OCI-LY7 (cell line): ENCODE results near the gene CIAO3. TPM values are rescaled to one million over a fixed set of nuclear protein-coding genes. Genes with fewer than 3 reads are reported as not detected.
A peak's percentile ranks its signal among the peaks of the same experiment; 100 is the strongest.

ENCODE experiments used
- BruUV-seq: library from RNA; stranded (reverse); fragments of 400-500 nt; replicated peaks from 2 replicates; lab custom pipeline; 2021; lab: Mats Ljungman, UMichigan
- CTCF ChIA-PET: fragments of 300-600 bp; sonication (Branson Sonifier 250); formaldehyde crosslinking; loops from one replicate; lab custom pipeline; 2022; ENCODE audit warnings: antibody characterized with exemption; ENCODE audit not compliant: unreplicated experiment; lab: Charles Lee
- POLR2A ChIA-PET: fragments of 300-600 bp; sonication (Branson Sonifier 250); formaldehyde crosslinking; loops from one replicate; lab custom pipeline; 2022; ENCODE audit warnings: antibody characterized with exemption; lab: Charles Lee
- DNase-seq: peaks from one replicate; pipeline ENCODE4 v3.0.0-alpha.2; 2015; ENCODE audit warnings: low spot score
- H2AFZ ChIP-seq: fragments of 200-600 bp; sonication (generic), shearing (Covaris generic); 2 replicates; pipeline ENCODE4 v1.6.1; 2014; ENCODE audit warnings: mild to moderate bottlenecking, antibody characterized with exemption, low read length, moderate library complexity
- H3K27ac ChIP-seq: fragments of 200-600 bp; sonication (generic); 2 replicates; pipeline ENCODE4 v1.5.1; 2014; ENCODE audit warnings: mixed run types, low read depth, mild to moderate bottlenecking, moderate library complexity, low read length, inconsistent platforms; ENCODE audit not compliant: poor library complexity, severe bottlenecking
- H3K36me3 ChIP-seq: fragments of 200-600 bp; sonication (generic); 2 replicates; pipeline ENCODE4 v1.6.1; 2014; ENCODE audit warnings: mild to moderate bottlenecking, antibody characterized with exemption, low read length, moderate library complexity, mixed read lengths; ENCODE audit not compliant: insufficient read depth
- H3K4me1 ChIP-seq: fragments of 200-600 bp; sonication (generic); 2 replicates; pipeline ENCODE4 v1.5.1; 2014; ENCODE audit warnings: mild to moderate bottlenecking, low read length; ENCODE audit not compliant: insufficient read depth, poor library complexity, severe bottlenecking
- H3K4me2 ChIP-seq: fragments of 200-600 bp; sonication (generic); 2 replicates; pipeline ENCODE4 v1.6.1; 2014; ENCODE audit warnings: mild to moderate bottlenecking, low read length
- H3K4me3 ChIP-seq: fragments of 200-600 bp; sonication (generic); 2 replicates; pipeline ENCODE4 v1.5.1; 2014; ENCODE audit warnings: mild to moderate bottlenecking, low read depth, low read length; ENCODE audit not compliant: poor library complexity, severe bottlenecking
- H3K79me2 ChIP-seq: fragments of 200-600 bp; sonication (generic); 2 replicates; pipeline ENCODE4 v1.6.1; 2016; ENCODE audit warnings: low read depth, mild to moderate bottlenecking, low read length, moderate library complexity, mixed read lengths; ENCODE audit not compliant: insufficient read depth
- H3K9me2 ChIP-seq: fragments of 200-600 bp; sonication (generic); 2 replicates; pipeline ENCODE4 v1.6.1; 2016; ENCODE audit warnings: mild to moderate bottlenecking, low read length, mixed read lengths; ENCODE audit not compliant: insufficient read depth
- H3K9me3 ChIP-seq: fragments of 200-600 bp; sonication (generic); 2 replicates; pipeline ENCODE4 v1.6.1; 2014; ENCODE audit warnings: mild to moderate bottlenecking, mixed run types, low read length, mixed read lengths
- H4K20me1 ChIP-seq: fragments of 200-600 bp; sonication (generic); 2 replicates; pipeline ENCODE4 v1.6.1; 2014; ENCODE audit warnings: mild to moderate bottlenecking, antibody characterized with exemption, low read length, moderate library complexity, mixed read lengths; ENCODE audit not compliant: insufficient read depth
- CTCF ChIP-seq: fragments of 200-600 bp; sonication (generic); conservative IDR thresholded peaks from 2 replicates; pipeline ENCODE4 v1.5.1; 2014; ENCODE audit warnings: mild to moderate bottlenecking, antibody characterized with exemption, low read length, moderate library complexity, mixed read lengths
- EZH2phosphoT487 ChIP-seq: fragments of 200-600 bp; sonication (generic); IDR thresholded peaks from 2 replicates; pipeline ENCODE4 v1.6.1; 2018; ENCODE audit warnings: low read depth, borderline replicate concordance, mild to moderate bottlenecking, mixed run types, antibody characterized with exemption, low read length, moderate library complexity, mixed read lengths
- intact Hi-C: fragments of 100-400 bp; cut with micrococcal nuclease; formaldehyde crosslinking; loops from one replicate; pipeline ENCODE4 v1.10.0; 2022; ENCODE audit not compliant: unreplicated experiment
- total RNA-seq, 2 experiments: library from RNA; depleted of rRNA in 1 of 2; stranded (reverse); fragments of >200 nt in 1 of 2; shearing (Covaris generic) in 1 of 2; gene quantifications; 2 replicates each; pipeline ENCODE4 v1.2.3, GENCODE V29; 2014 to 2022

The CIAO3 gene
- total RNA-seq, 2 experiments from 2014 or later: 156 to 169 TPM

GRCh38 chr16:684961-685696 is 55.7 kb downstream of the CIAO3 start:
- no peaks in the 10 kb centered on the region for H3K9me3 ChIP-seq
- H3K4me3 ChIP-seq: no peak overlapping the region
- DNase-seq: no peak
- H3K4me1 ChIP-seq: peaks cover 37% of the 10 kb centered on the region
- ChIA-PET POLR2A (no interaction called here), CTCF (no interaction called here)
- no peak overlapping the region for H2AFZ ChIP-seq
- BruUV-seq: no TSS peak
- H4K20me1 ChIP-seq: 0 out of 2 replicates have a peak, but pooled peaks cover 5% of the 10 kb centered on the region
- H3K27ac ChIP-seq: no peak overlapping the region
- H3K4me2 ChIP-seq: 0 out of 2 replicates have a peak overlapping the region, but pooled peaks have one; percentile 14
- peaks cover 46% of the 10 kb centered on the region for H3K36me3 ChIP-seq
- peaks cover 34% of the 10 kb centered on the region; the same call in 1 of the 2 replicates for H3K79me2 ChIP-seq
- TF ChIP-seq EZH2phosphoT487 (no peak), CTCF (no peak)
- intact Hi-C loops: loop anchor here (5.0 kb wide), 1 partner anchor 37 kb away; the partner anchor contains the start of gene ANTKMT
- H3K9me2 ChIP-seq: no peaks in the 10 kb centered on the region

- BruUV-seq: no TSS peak
- DNase-seq: peak; percentile 97
- Histone ChIP-seq H3K4me2 (peak within 1 kb of the TSS; percentile 96), H3K9me2 (no peaks in the 10 kb centered on the region), H3K36me3 (peaks cover 46% of the 10 kb centered on the region), H3K4me3 (peak within 1 kb of the TSS; percentile 83), H3K27ac (peak within 1 kb of the TSS; percentile 33), H3K79me2 (peaks cover 27% of the 10 kb centered on the region; the same call in 1 of the 2 replicates), H3K4me1 (peaks cover 36% of the 10 kb centered on the region), H4K20me1 (0 out of 2 replicates have a peak, but pooled peaks cover 5% of the 10 kb centered on the region), H2AFZ (no peak within 1 kb of the TSS), H3K9me3 (no peaks in the 10 kb centered on the region)
- TF ChIP-seq EZH2phosphoT487: no peak
- CTCF ChIA-PET: no interaction called here
- POLR2A ChIA-PET: no interaction called here
- intact Hi-C loops: loop anchor here (5.0 kb wide), 1 partner anchor 38 kb away; the partner anchor contains the start of gene ANTKMT
Observed at GRCh38 chr16:684071-684794, 56.6 kb downstream of the CIAO3 start, which contains the start of gene JMJD8. TSS of gene JMJD8 (minus strand) at chr16:684334. CDS start at chr16:684319, 15 bp downstream.

- intact Hi-C loops: loop anchor here (5.0 kb wide), 1 partner anchor 39 kb away; the partner anchor contains the start of gene ANTKMT
Observed at GRCh38 chr16:683396-684070, 57.3 kb downstream of the CIAO3 start.

More at GRCh38 chr16:683396-684070, 57.3 kb downstream of the CIAO3 start:
- H3K9me2 ChIP-seq: no peaks in the 10 kb centered on the region
- H3K9me3 ChIP-seq: no peaks in the 10 kb centered on the region
- H2AFZ ChIP-seq: no peak overlapping the region
- H3K27ac ChIP-seq: peak overlapping the region; percentile 33
- H3K4me1 ChIP-seq: peaks cover 34% of the 10 kb centered on the region
- TF ChIP-seq CTCF (no peak), EZH2phosphoT487 (no peak)
- ChIA-PET CTCF (no interaction called here), POLR2A (no interaction called here)
- no TSS peak for BruUV-seq
- peak overlapping the region; percentile 96 for H3K4me2 ChIP-seq
- H3K36me3 ChIP-seq: peaks cover 46% of the 10 kb centered on the region
- DNase-seq: no peak
- peak overlapping the region; percentile 83 for H3K4me3 ChIP-seq
- H4K20me1 ChIP-seq: peaks cover 5% of the 10 kb centered on the region; the same call in 1 of the 2 replicates
- peaks cover 25% of the 10 kb centered on the region; the same call in 1 of the 2 replicates for H3K79me2 ChIP-seq
